Measurements from ENCODE around the gene TAF15.

TAF15 gene

GRCh38 chr17:35875072-35875799, 66.0 kb downstream of the TAF15 start:
- no peak for DNase-seq

GRCh38 chr17:35875800-35876139, 66.5 kb downstream of the TAF15 start:
- no peak for DNase-seq

- DNase-seq = no peak
Measured at GRCh38 chr17:35876534-35876933, 67.2 kb downstream of the TAF15 start.

- no peak for DNase-seq
Measured at GRCh38 chr17:35877345-35878029, 68.2 kb downstream of the TAF15 start.

GRCh38 chr17:35878361-35878760, 69.1 kb downstream of the TAF15 start:
- DNase-seq = no peak

GRCh38 chr17:35879773-35880654, 70.7 kb downstream of the TAF15 start, which contains the start of gene CCL5:
Gene CCL5 (minus strand): TSS chr17:35880360.
- DNase-seq = no peak

GRCh38 chr17:35889241-35889640, 80.0 kb downstream of the TAF15 start:
- no peak for DNase-seq

- DNase-seq = peak; percentile 60
Measured at GRCh38 chr17:35889818-35890773, 80.8 kb downstream of the TAF15 start.

- DNase-seq = peak; percentile 89
Measured at GRCh38 chr17:35890774-35891155, 81.5 kb downstream of the TAF15 start.

- no peak for DNase-seq
Measured at GRCh38 chr17:35891269-35891668, 82.0 kb downstream of the TAF15 start.

GRCh38 chr17:35892091-35893035, 83.1 kb downstream of the TAF15 start:
- DNase-seq = no peak

- no peak for DNase-seq
Measured at GRCh38 chr17:35893751-35894150, 84.5 kb downstream of the TAF15 start.

- no peak for DNase-seq
Measured at GRCh38 chr17:35894206-35894605, 84.9 kb downstream of the TAF15 start.

GRCh38 chr17:35895636-35896587, 86.6 kb downstream of the TAF15 start:
- no peak for DNase-seq
